Neural progenitor cell (in vitro differentiated cells): ENCODE data around the gene HSPB1. TPM values are rescaled to one million over a fixed set of nuclear protein-coding genes. Genes with fewer than 3 reads are reported as not detected.
A peak's percentile ranks its signal among the peaks of the same experiment; 100 is the strongest.

Experiments used
- DNase-seq: peaks from one replicate; pipeline ENCODE4 v3.0.0-alpha.2; 2016; ENCODE audit warnings: low spot score
- H2AFZ ChIP-seq: fragments of 200-600 bp; sonication (generic); replicated peaks from 2 replicates; pipeline ENCODE4 v1.6.1; 2016; ENCODE audit warnings: antibody characterized with exemption
- H3F3A ChIP-seq: fragments of 200-600 bp; sonication (generic); 2 replicates; pipeline ENCODE4 v1.6.1; 2016; ENCODE audit warnings: antibody characterized with exemption, low read depth
- H3K27ac ChIP-seq: fragments of 200-600 bp; sonication (generic); 2 replicates; pipeline ENCODE4 v1.5.1; 2016; ENCODE audit warnings: mild to moderate bottlenecking
- H3K27me3 ChIP-seq: fragments of 200-600 bp; sonication (generic); 2 replicates; pipeline ENCODE4 v1.6.1; 2016; ENCODE audit warnings: mild to moderate bottlenecking, moderate library complexity
- H3K36me3 ChIP-seq: fragments of 200-600 bp; sonication (generic); 2 replicates; pipeline ENCODE4 v1.5.1; 2016
- H3K4me1 ChIP-seq: fragments of 200-600 bp; sonication (generic); 2 replicates; pipeline ENCODE4 v1.6.1; 2016; ENCODE audit warnings: mixed run types
- H3K4me2 ChIP-seq: fragments of 200-600 bp; sonication (generic); 2 replicates; pipeline ENCODE4 v1.6.1; 2016
- H3K4me3 ChIP-seq: fragments of 200-600 bp; sonication (generic); 2 replicates; pipeline ENCODE4 v1.5.1; 2016
- H3K79me2 ChIP-seq: fragments of 200-600 bp; sonication (generic); 2 replicates; pipeline ENCODE4 v1.6.1; 2016; ENCODE audit warnings: low read depth
- H3K9ac ChIP-seq: fragments of 200-600 bp; sonication (generic); 2 replicates; pipeline ENCODE4 v1.6.1; 2016
- H3K9me3 ChIP-seq: fragments of 200-600 bp; sonication (generic); 2 replicates; pipeline ENCODE4 v1.5.1; 2016; ENCODE audit warnings: low read depth
- H4K20me1 ChIP-seq: fragments of 200-600 bp; sonication (generic); 2 replicates; pipeline ENCODE4 v1.6.1; 2016; ENCODE audit warnings: low read depth
- H3K27ac Mint-ChIP-seq: 3 replicates; pipeline ENCODE4 v1.8.0; 2021; ENCODE audit warnings: mixed read lengths
- H3K27me3 Mint-ChIP-seq: 2 replicates; pipeline ENCODE4 v1.8.0; 2022; ENCODE audit warnings: low read depth, mild to moderate bottlenecking, inconsistent platforms, moderate library complexity, mixed read lengths; ENCODE audit not compliant: insufficient read depth
- H3K36me3 Mint-ChIP-seq: 3 replicates; pipeline ENCODE4 v1.8.0; 2021; ENCODE audit warnings: mixed read lengths
- H3K4me1 Mint-ChIP-seq: 3 replicates; pipeline ENCODE4 v1.8.0; 2021; ENCODE audit warnings: mixed read lengths
- H3K4me3 Mint-ChIP-seq: 3 replicates; pipeline ENCODE4 v1.8.0; 2021; ENCODE audit warnings: mild to moderate bottlenecking, moderate library complexity, mixed read lengths
- H3K9me3 Mint-ChIP-seq: 3 replicates; pipeline ENCODE4 v1.8.0; 2020; ENCODE audit warnings: mixed read lengths
- EZH2 ChIP-seq: fragments of 200-600 bp; sonication (generic); IDR thresholded peaks from 2 replicates; pipeline ENCODE4 v1.6.1; 2017; ENCODE audit warnings: antibody characterized with exemption, mild to moderate bottlenecking, moderate library complexity
- EZH2phosphoT487 ChIP-seq: fragments of 200-600 bp; sonication (generic); IDR thresholded peaks from 2 replicates; pipeline ENCODE4 v1.6.1; 2017; ENCODE audit warnings: antibody characterized with exemption
- total RNA-seq: library from RNA; depleted of rRNA; stranded (reverse); fragments of >200 nt; gene quantifications from 2 replicates; pipeline ENCODE4 v1.2.3, GENCODE V29; 2015; ENCODE audit warnings: low replicate concordance
- TF ChIP-seq, protein P1 (sequence below): fragments of 200-600 bp; sonication (generic); IDR thresholded peaks from 2 replicates; pipeline ENCODE4 v1.5.1; 2017; ENCODE audit warnings: antibody characterized with exemption, mild to moderate bottlenecking

HSPB1 gene
- total RNA-seq, 1 donor from 2014 or later: 9.7 TPM

DNA sequence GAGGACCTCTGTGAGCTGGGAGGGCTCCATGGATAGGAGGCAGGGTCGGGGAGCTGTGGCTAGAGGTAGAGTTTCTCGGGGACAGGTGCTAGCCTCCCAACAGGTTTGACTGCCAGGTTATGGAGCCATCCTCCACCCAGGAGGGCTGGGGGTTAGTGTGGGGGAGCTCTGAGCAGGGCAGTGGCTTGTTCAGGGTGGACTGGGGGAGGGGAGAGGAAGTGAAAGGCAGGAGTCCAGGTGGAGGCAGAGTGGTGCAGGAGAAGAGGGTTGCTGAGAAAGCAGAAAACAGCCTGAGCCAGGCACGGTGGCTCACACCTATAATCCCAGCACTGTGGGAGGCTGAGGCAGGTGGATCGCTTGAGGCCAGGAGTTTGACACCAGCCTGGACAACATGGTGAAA lies 40.5 kb upstream of the HSPB1 start:
- H3K4me3 Mint-ChIP-seq: no peak overlapping the region
- no peak for DNase-seq

DNA sequence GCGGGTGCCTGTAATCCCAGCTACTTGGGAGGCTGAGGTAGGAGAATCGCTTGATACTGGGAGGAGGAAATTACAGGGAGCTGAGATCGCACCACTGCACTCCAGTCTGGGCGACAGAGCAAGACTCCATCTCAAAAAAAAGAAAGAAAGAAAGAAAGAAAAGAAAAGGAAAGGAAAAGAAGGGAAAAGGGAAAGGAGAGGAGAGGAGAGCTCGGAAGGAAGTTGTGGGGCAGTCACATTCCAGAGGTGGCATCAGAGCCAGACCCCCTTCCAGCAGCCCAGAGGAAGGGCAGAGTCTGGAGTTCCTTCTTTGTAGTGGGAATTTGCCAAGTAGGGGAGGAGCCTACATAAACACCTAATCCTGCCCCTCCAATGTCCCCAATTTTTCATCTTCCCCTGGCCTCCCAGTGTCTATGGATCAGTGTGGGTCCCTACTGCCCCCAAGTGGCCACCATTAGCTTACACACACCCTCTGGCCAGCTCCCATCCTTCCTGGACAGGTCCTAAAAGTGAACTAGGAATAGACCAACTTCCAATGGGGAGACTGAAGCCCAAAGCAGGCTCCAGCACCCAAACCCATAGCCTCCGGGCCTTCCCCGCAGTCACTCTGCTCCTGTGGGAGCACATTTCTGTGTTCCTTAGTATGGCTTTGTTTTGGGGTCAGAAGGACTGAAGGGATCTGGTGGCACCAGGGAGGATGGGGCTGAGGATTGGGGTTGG lies 39.6 kb upstream of the HSPB1 start:
- H3K27me3 Mint-ChIP-seq: peaks cover 10% of the 10 kb centered on the region
- H3K36me3 ChIP-seq: no peaks in the 10 kb centered on the region
- no peaks in the 10 kb centered on the region for H3K79me2 ChIP-seq
- H3K36me3 Mint-ChIP-seq: no peaks in the 10 kb centered on the region
- peaks cover 15% of the 10 kb centered on the region for H3K27me3 ChIP-seq
- H2AFZ ChIP-seq: no peak overlapping the region
- peaks cover 13% of the 10 kb centered on the region for H3K4me1 ChIP-seq
- no peaks in the 10 kb centered on the region for H3K9me3 ChIP-seq
- H3K4me3 ChIP-seq: no peak overlapping the region
- H3K9ac ChIP-seq: no peak overlapping the region
- peaks cover 33% of the 10 kb centered on the region for H3F3A ChIP-seq
- no peak overlapping the region for H3K27ac ChIP-seq
- H3K4me3 Mint-ChIP-seq: peak overlapping the region; percentile 58
- H3K9me3 Mint-ChIP-seq: no peaks in the 10 kb centered on the region
- peaks cover 20% of the 10 kb centered on the region for H3K4me1 Mint-ChIP-seq
- H3K27ac Mint-ChIP-seq: peak overlapping the region; percentile 60
- TF ChIP-seq EZH2 (no peak), EZH2phosphoT487 (no peak)
- TF ChIP-seq, protein P1, sequence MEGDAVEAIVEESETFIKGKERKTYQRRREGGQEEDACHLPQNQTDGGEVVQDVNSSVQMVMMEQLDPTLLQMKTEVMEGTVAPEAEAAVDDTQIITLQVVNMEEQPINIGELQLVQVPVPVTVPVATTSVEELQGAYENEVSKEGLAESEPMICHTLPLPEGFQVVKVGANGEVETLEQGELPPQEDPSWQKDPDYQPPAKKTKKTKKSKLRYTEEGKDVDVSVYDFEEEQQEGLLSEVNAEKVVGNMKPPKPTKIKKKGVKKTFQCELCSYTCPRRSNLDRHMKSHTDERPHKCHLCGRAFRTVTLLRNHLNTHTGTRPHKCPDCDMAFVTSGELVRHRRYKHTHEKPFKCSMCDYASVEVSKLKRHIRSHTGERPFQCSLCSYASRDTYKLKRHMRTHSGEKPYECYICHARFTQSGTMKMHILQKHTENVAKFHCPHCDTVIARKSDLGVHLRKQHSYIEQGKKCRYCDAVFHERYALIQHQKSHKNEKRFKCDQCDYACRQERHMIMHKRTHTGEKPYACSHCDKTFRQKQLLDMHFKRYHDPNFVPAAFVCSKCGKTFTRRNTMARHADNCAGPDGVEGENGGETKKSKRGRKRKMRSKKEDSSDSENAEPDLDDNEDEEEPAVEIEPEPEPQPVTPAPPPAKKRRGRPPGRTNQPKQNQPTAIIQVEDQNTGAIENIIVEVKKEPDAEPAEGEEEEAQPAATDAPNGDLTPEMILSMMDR: peak; percentile 82
- peak; percentile 84 for DNase-seq
- no peak overlapping the region for H3K4me2 ChIP-seq
- H4K20me1 ChIP-seq: peaks cover 3% of the 10 kb centered on the region

More for the DNA sequence above, 40.5 kb upstream of the HSPB1 start:
- H3K4me1 Mint-ChIP-seq: peaks cover 22% of the 10 kb centered on the region
- H4K20me1 ChIP-seq: peaks cover 3% of the 10 kb centered on the region
- no peak overlapping the region for H3K27ac Mint-ChIP-seq
- no peaks in the 10 kb centered on the region for H3K79me2 ChIP-seq
- no peak overlapping the region for H2AFZ ChIP-seq
- peaks cover 10% of the 10 kb centered on the region for H3K27me3 Mint-ChIP-seq
- no peak overlapping the region for H3K4me2 ChIP-seq
- no peak for TF ChIP-seq EZH2phosphoT487
- TF ChIP-seq EZH2: no peak
- TF ChIP-seq, protein P1: no peak
- no peak overlapping the region for H3K9ac ChIP-seq
- H3K27ac ChIP-seq: no peak overlapping the region
- peaks cover 6% of the 10 kb centered on the region for H3K27me3 ChIP-seq
- H3K36me3 Mint-ChIP-seq: peaks cover 2% of the 10 kb centered on the region
- peaks cover 32% of the 10 kb centered on the region for H3F3A ChIP-seq
- H3K9me3 ChIP-seq: no peaks in the 10 kb centered on the region
- no peaks in the 10 kb centered on the region for H3K36me3 ChIP-seq
- H3K4me1 ChIP-seq: peaks cover 13% of the 10 kb centered on the region
- H3K4me3 ChIP-seq: no peak overlapping the region
- no peaks in the 10 kb centered on the region for H3K9me3 Mint-ChIP-seq

DNA sequence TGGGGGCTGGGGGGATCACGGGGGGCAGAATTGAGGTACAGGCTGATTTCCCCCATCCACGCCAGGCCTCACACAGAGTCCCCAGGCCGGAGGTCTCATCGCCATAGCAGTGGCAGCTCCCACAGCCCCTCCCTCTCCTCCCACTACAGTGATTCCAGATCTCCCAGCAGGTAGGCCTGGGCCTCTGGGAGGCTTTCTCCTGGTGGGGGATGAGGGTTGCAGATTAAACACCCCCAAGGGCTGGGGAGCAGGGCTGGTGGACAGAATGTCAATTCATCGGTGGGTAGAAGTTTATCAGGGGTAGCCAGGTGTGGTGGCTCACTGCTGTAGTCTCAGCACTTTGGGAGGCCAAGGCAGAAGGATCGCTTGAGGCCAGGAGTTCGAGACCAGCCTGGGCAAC lies 37.2 kb upstream of the HSPB1 start:
- Mint-ChIP-seq H3K27ac (no peak overlapping the region), H3K4me1 (peaks cover 33% of the 10 kb centered on the region), H3K36me3 (no peaks in the 10 kb centered on the region), H3K4me3 (no peak overlapping the region), H3K27me3 (peaks cover 27% of the 10 kb centered on the region), H3K9me3 (no peaks in the 10 kb centered on the region)
- Histone ChIP-seq H3K4me2 (no peak overlapping the region), H3K79me2 (no peaks in the 10 kb centered on the region), H3K4me3 (no peak overlapping the region), H3K9me3 (no peaks in the 10 kb centered on the region), H3K9ac (no peak overlapping the region), H3F3A (peaks cover 36% of the 10 kb centered on the region), H3K27me3 (peaks cover 39% of the 10 kb centered on the region), H2AFZ (no peak overlapping the region), H3K4me1 (peaks cover 16% of the 10 kb centered on the region), H4K20me1 (peaks cover 3% of the 10 kb centered on the region), H3K36me3 (no peaks in the 10 kb centered on the region), H3K27ac (no peak overlapping the region)
- no peak for DNase-seq
- TF ChIP-seq EZH2 (no peak), EZH2phosphoT487 (no peak)
- TF ChIP-seq, protein P1: no peak
